ENCODE data around the gene PCA3. TPM values are rescaled to one million over a fixed set of nuclear protein-coding genes. Genes with fewer than 3 reads are reported as not detected.
A peak's percentile ranks its signal among the peaks of the same experiment; 100 is the strongest.

PCA3 gene
- polyA plus RNA-seq, 3 donors, result 0.55 to 2.2 (median 1.3) TPM

- DNase-seq, result no peak
These were observed 7.1 kb upstream of the PCA3 start for GRCh38 chr9:76756941-76757673.

- DNase-seq, result no peak
These were observed 5.8 kb upstream of the PCA3 start for GRCh38 chr9:76758476-76758875.

- DNase-seq, result no peak
These were observed 4.5 kb upstream of the PCA3 start for GRCh38 chr9:76759732-76760131.

DNA sequence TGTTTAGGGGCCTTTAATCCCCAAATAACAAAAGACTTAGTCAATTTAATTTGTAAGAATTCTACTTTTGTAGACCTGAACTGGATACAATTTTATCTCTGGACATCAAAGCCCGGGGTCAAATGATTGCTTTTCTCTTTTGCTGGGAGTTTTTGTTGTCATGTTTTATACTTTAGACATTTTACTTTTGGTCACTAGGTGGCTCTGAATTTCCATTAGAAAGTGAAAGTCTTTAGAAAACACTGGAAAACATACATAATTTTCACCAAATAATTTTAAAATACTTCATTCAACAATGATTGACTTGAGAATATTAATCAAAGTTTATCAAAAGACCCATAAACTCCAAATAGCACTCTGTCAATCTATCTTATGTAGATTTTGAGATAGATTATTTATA lies 2.8 kb upstream of the PCA3 start:
- DNase-seq, result no peak

DNA sequence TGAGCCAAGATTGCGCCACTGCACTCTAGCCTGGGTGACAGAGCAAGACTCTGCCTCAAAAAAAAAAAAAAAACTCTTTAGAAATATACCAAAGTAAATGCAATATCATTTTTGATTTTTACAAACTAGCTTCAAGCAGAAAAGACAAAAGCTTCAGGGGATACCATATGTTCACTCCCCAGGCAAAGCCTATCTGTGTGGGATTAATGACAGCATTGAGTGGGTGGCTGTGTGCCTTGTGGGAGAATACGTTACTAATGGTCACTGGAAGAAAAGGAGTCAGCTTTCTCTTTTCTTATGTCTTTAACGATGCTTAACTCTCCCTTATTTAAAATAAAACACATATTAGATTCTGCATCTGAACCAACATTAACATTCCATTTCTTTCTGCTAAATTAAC lies 1.9 kb downstream of the PCA3 start:
- DNase-seq, result no peak

DNA sequence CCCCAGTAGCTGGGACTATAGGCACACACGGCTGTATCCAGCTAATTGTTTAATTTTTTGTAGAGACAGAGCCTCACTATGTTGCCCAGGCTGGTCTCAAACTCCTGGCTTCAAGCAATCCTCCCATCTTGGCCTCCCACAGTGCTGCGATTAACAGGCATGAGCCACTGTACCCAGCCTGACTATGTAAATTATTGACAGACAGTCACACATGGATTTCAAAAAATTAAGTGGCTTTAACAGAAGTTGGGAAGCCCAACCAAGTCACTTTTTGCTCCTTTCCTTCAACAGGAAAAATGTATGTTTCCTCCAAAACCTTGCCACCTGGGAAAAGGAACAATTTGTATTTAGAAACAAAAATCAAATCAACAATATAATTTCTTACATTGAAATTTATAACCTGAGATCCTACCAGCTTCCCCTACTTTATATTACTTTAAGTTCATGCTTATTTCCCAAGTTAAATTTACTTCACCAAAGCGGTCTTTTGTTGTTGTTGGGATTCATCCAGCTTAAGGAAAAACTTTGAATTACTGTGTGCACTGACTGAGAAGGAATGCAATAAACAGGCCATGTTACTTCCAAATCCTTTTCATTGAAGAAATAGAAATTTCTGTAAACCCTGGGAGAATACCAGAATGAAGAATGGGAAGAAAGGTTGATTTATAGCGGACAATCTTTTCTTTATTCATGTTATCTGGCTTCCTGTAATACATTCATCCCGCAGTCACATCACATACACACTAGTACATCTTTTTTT lies 8.6 kb downstream of the PCA3 start:
- DNase-seq, result peak; percentile 70

DNA sequence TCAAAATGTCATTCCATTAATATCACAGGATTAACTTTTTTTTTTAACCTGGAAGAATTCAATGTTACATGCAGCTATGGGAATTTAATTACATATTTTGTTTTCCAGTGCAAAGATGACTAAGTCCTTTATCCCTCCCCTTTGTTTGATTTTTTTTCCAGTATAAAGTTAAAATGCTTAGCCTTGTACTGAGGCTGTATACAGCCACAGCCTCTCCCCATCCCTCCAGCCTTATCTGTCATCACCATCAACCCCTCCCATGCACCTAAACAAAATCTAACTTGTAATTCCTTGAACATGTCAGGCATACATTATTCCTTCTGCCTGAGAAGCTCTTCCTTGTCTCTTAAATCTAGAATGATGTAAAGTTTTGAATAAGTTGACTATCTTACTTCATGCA lies 20.6 kb downstream of the PCA3 start:
- no peak for DNase-seq

DNA sequence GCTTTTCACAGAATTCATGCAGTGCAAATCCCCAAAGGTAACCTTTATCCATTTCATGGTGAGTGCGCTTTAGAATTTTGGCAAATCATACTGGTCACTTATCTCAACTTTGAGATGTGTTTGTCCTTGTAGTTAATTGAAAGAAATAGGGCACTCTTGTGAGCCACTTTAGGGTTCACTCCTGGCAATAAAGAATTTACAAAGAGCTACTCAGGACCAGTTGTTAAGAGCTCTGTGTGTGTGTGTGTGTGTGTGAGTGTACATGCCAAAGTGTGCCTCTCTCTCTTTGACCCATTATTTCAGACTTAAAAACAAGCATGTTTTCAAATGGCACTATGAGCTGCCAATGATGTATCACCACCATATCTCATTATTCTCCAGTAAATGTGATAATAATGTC lies 21.3 kb downstream of the PCA3 start:
- DNase-seq, result no peak

DNA sequence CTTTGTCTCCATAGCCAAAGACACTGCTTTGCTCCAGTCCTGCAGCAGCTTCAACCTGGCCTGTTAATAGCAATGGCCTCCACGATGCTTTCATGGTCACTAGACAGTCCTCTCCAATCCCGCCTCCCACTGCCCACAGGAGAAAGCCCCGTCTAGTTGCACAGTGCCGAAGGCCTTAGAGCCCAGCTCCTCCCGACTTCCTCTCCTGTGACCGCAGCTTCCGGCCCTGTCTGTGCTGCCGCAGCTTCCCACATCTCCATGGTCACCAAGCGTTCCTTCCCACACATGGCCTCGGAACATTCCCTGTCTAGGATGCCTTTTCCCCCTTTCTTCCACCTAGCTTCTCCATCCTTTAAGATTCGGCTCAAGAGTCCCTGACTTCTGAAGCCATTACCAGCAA lies 23.4 kb downstream of the PCA3 start:
- no peak for DNase-seq

- no peak for DNase-seq
These were observed 25.6 kb downstream of the PCA3 start for GRCh38 chr9:76789840-76790239.

DNA sequence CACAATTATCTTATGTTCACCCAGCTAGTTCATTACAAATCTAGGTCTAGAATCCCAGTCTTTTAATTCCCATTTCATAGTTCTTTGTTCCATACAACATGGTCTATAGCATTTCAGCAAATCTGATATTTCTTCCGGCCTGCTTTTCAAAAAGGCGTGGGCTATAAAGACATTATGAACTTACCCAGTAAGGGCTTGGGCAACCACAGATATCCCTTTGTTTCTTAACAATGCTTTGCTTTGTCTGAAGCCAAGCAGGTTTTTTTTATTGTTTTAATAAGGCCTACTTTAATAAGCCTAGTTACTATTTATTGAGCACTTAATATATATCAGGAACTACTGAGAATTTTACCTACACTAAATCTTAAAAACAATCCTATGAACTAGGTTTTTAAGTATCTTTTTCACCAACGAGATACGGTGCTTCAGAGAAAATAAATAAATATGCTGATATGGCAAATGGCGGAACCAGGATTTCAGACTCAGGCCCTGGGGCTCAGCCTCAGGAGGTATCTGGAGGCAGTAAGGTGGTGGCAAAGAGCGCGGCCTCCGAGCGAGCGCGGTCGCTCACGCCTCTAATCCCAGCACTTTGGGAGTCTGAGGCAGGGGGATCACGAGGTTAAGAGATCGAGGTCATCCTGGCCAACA lies 29.7 kb downstream of the PCA3 start:
- no peak for DNase-seq

- DNase-seq, result no peak
These were observed 32.1 kb downstream of the PCA3 start for GRCh38 chr9:76796296-76796695.

DNA sequence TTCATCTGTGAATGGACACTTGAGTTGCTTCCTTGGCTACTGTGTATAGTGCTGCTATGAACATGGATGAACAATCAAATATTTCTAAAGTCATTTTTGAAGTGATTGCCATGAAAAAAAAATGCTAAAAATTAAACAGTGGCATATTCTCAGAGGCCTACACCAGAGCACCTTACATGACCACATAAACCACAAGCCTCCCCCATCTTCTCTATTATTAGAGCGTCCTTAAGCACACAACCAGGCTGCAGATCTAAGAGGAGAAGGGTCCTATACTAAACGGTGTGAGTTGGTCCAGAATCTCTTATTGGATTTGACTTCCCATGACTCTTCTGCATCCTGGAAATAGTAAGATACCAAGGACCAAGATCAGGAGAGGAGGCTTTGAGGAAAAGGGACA lies 34.3 kb downstream of the PCA3 start:
- DNase-seq, result no peak

DNA sequence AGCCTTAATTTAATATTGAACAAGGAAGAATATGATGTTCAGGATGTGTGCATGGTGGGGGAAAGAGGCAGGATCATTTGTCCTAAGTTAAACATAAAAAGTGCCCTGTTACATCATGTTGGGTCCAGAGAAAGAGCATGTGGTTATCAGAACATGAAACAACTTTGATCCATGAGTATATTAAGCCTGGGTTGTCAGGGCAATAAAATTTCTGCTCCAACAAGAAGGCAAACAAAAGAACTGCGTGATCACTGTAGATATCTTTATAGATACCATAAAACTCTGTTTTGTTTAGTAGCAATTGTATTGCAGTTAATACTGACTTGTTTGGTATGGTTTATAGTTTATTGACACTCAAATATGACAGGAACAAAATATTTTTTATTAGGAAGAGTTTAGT lies 35.2 kb downstream of the PCA3 start:
- no peak for DNase-seq

DNA sequence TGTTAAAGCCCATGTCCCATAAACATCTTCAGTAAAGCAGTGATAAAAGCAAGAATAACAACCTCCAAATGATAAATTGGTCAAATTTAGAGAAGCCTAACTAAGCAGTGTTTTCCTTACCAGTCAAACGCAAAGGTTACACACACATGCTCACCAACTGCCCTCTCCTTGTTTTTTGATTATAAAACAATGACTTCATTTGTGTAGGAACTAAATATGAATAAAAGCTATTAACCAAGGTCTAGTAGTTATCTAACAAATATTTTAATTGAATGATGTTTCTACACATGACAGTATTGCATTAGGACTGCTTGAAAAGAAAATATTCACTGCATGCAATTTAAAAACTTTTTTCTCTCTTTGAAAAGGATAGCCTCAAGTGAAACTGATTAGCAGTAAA lies 36.7 kb downstream of the PCA3 start:
- DNase-seq, result no peak

- DNase-seq, result no peak
These were observed 38.8 kb downstream of the PCA3 start for GRCh38 chr9:76803083-76803482.

- no peak for DNase-seq
These were observed 39.5 kb downstream of the PCA3 start for GRCh38 chr9:76803762-76804161.

- DNase-seq, result no peak
These were observed 44.4 kb downstream of the PCA3 start for GRCh38 chr9:76808636-76809035.

DNA sequence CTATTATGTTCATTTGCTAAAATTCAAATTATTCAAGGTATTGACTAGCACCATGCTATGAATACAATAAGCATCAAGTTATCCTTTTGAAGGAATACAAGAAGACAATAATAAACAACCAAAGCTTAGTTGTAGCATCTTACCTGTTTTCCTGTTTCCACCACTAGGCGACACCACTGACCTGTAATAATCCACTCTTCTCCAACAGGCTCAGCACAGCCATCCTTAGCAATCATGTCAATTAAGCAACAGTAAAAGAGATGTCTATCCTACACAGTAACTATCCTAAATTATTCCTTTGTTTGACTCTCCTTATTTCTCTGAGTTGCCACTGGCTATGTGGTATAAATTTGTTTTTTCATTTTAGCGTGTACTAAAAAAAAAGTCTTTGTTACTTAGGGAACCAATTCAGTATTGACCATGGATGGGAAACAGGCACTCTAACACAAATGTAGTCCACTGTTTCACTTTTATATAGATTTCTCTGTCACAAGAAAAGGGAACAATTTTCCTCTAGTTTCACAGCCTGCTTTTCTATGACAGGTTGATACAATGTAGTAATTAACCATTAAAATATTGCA lies 46.2 kb downstream of the PCA3 start:
- DNase-seq, result peak; percentile 41

DNA sequence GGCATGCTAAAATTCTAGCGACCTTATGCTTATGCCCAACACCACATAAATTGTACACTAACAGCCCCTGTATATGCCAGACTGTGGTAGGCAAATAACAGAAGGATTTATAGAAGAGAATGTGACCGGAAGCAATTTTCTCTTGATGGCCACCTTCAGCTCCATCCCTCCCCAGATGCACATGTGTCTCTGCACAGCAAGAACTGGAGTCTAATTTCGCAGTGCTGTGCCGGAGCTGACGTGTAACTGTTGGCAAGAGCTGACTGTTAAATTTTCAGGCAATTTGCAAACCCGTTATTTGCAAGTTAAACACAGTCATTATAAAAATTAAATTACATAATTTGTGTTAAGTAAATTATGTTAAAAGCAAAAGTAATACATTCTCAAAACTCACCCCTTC lies 48.4 kb downstream of the PCA3 start:
- no peak for DNase-seq

GRCh38 chr9:76817489-76817888 lies 53.3 kb downstream of the PCA3 start:
- no peak for DNase-seq

GRCh38 chr9:76818271-76818670 lies 54.0 kb downstream of the PCA3 start:
- peak; percentile 15 for DNase-seq

DNA sequence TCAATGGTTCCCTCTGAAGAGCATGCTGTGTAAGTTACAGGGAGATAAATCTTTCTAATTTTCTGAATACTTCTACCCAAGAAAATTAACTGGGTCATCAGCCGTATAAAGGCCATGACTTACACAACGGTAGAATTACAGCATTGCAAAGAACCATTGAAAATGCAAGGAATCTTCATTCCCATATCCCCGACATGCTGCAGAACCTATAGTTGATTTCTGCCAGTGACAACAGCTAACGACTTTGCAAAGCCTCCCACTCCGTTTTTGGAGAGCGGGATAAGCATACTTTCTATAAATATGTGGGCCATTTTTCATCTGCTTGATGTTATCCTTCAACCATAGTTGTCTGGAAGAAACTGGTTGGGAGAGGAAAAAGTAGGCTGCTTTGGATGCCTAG lies 56.2 kb downstream of the PCA3 start:
- no peak for DNase-seq

Data from renal pelvis (tissue), 4 donors.